PC-3 (cell line): ENCODE results near the gene FDXR. TPM values are rescaled to one million over a fixed set of nuclear protein-coding genes. Genes with fewer than 3 reads are reported as not detected.

Experiments
- ATAC-seq: fragments of 200-7000 bp; cut with Tn5 transposase; 2 replicates; pipeline ENCODE4 v1.9.1; 2020; ENCODE audit warnings: mild to moderate bottlenecking, moderate library complexity
- BruUV-seq: library from RNA; stranded (reverse); fragments of 400-500 nt; replicated peaks from 2 replicates; lab custom pipeline; 2021; lab: Mats Ljungman, UMichigan
- CTCF ChIA-PET: fragments of 300-600 bp; sonication (Branson Sonifier 250); formaldehyde crosslinking; loops from one replicate; lab custom pipeline; 2022; ENCODE audit warnings: antibody characterized with exemption; lab: Charles Lee
- POLR2A ChIA-PET: fragments of 300-600 bp; sonication (Branson Sonifier 250); formaldehyde crosslinking; loops from one replicate; lab custom pipeline; 2022; ENCODE audit warnings: antibody characterized with exemption; ENCODE audit not compliant: unreplicated experiment; lab: Charles Lee
- DNase-seq: peaks from one replicate; pipeline ENCODE4 v3.0.0-alpha.2; 2015
- H2AFZ ChIP-seq: fragments of 300-600 bp; sonication (generic); 2 replicates; pipeline ENCODE4 v1.6.0; 2016; ENCODE audit warnings: antibody characterized with exemption, low read length
- H3F3A ChIP-seq: fragments of 300-600 bp; sonication (generic); one replicate; pipeline ENCODE4 v1.6.0; 2017; ENCODE audit warnings: antibody characterized with exemption, low read length, control low read depth, mild to moderate bottlenecking; ENCODE audit not compliant: unreplicated experiment
- H3K27ac ChIP-seq: fragments of 300-600 bp; sonication (generic); 2 replicates; pipeline ENCODE4 v1.5.1; 2016; ENCODE audit warnings: mild to moderate bottlenecking, low read length
- H3K27me3 ChIP-seq: fragments of 300-600 bp; sonication (generic); 2 replicates; pipeline ENCODE4 v1.6.1; 2016; ENCODE audit warnings: low read length, mixed read lengths
- H3K36me3 ChIP-seq: fragments of 300-600 bp; sonication (generic); 2 replicates; pipeline ENCODE4 v1.6.1; 2016; ENCODE audit warnings: low read depth, mixed run types, low read length, mixed read lengths
- H3K4me1 ChIP-seq: fragments of 300-600 bp; sonication (generic); 2 replicates; pipeline ENCODE4 v1.5.1; 2016; ENCODE audit warnings: low read length; ENCODE audit not compliant: insufficient read depth
- H3K4me2 ChIP-seq: fragments of 300-600 bp; sonication (generic); 2 replicates; pipeline ENCODE4 v1.6.0; 2016; ENCODE audit warnings: low read length
- H3K4me3 ChIP-seq: fragments of 300-600 bp; sonication (generic); 2 replicates; pipeline ENCODE4 v1.5.1; 2016; ENCODE audit warnings: mild to moderate bottlenecking, low read length, mixed read lengths
- H3K79me2 ChIP-seq: fragments of 300-600 bp; sonication (generic); 2 replicates; pipeline ENCODE4 v1.6.1; 2017; ENCODE audit warnings: low read length, mixed read lengths
- H3K9ac ChIP-seq: fragments of 300-600 bp; sonication (generic); 2 replicates; pipeline ENCODE4 v1.6.0; 2016; ENCODE audit warnings: mild to moderate bottlenecking, low read length
- H3K9me2 ChIP-seq: fragments of 300-600 bp; sonication (generic); replicated peaks from 2 replicates; pipeline ENCODE4 v1.6.1; 2016; ENCODE audit warnings: mixed run types, low read length, mixed read lengths
- H3K9me3 ChIP-seq: fragments of 300-600 bp; sonication (generic); 2 replicates; pipeline ENCODE4 v1.6.1; 2016; ENCODE audit warnings: low read length, mixed read lengths
- H4K20me1 ChIP-seq: fragments of 300-600 bp; sonication (generic); 2 replicates; pipeline ENCODE4 v1.6.1; 2016; ENCODE audit warnings: low read length, mixed read lengths
- EZH2 ChIP-seq: fragments of 300-600 bp; sonication (generic); IDR thresholded peaks from one replicate; pipeline ENCODE4 v1.6.1; 2017; ENCODE audit warnings: antibody characterized with exemption, mild to moderate bottlenecking, low read length; ENCODE audit not compliant: unreplicated experiment
- EZH2phosphoT487 ChIP-seq: fragments of 300-600 bp; sonication (generic); IDR thresholded peaks from 2 replicates; pipeline ENCODE4 v1.6.1; 2018; ENCODE audit warnings: mild to moderate bottlenecking, antibody characterized with exemption, low read length, borderline replicate concordance
- intact Hi-C: fragments of 100-400 bp; cut with micrococcal nuclease; formaldehyde crosslinking; loops from 2 replicates; pipeline ENCODE4 v1.9.0; 2023
- total RNA-seq: library from RNA; depleted of rRNA; stranded (reverse); fragments of >200 nt; gene quantifications from 2 replicates; pipeline ENCODE4 v1.2.3, GENCODE V29; 2014
- TF ChIP-seq, protein P1 (sequence below): fragments of 300-600 bp; sonication (generic); conservative IDR thresholded peaks from 2 replicates; pipeline ENCODE4 v1.5.1; 2017; ENCODE audit warnings: antibody characterized with exemption, low read depth, mild to moderate bottlenecking, low read length

Gene FDXR
- total RNA-seq, 1 experiment from 2014 or later: 28.1 TPM

DNA sequence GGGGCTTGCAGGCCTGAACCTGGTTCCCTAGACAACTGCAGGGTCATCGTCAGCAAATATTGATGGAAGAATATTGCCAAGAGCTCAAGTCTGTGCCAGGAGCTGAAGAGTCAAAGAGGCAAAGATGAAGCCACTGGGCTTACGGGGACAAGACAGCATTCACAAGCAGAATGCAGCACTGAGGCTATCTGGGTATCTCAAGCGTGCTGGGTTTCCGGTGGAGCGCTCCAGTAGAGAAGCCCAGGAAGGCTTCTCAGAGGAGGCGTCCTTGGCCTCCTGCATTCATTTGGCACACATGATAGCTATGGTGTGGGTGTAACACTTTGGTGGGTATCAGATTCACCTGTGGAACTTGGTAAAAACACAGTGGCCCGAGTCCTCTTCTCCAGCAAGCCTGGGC, 17.8 kb upstream of the FDXR start:
- CTCF ChIA-PET: no interaction called here
- intact Hi-C loops: no loop called here
- POLR2A ChIA-PET: interaction anchor here (0.5 kb wide), 1 partner anchor 58 kb away, joined by 7 read pairs; no protein-coding TSS in a partner anchor

DNA sequence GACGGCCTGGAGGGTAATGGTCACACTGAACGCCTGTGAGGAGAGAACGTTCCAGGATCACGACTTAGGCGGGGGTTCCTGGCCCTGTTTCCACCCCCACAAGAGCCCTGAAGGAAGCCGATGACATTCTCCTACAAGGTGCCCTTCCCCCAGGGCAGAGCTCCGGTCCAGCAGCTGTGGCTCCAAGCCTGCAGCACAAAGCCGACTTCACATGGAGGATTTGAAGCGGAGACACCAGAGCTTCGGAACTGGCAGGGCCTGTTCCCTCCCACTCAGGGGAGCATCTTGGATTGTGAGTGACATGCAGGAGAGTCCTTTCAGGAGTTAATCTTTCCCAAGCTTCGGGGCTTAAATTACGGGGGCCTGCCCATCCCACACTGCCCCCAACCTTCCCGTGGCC, 15.7 kb upstream of the FDXR start:
- CTCF ChIA-PET: no interaction called here
- TF ChIP-seq EZH2phosphoT487 (no peak), EZH2 (no peak)
- TF ChIP-seq, protein P1, sequence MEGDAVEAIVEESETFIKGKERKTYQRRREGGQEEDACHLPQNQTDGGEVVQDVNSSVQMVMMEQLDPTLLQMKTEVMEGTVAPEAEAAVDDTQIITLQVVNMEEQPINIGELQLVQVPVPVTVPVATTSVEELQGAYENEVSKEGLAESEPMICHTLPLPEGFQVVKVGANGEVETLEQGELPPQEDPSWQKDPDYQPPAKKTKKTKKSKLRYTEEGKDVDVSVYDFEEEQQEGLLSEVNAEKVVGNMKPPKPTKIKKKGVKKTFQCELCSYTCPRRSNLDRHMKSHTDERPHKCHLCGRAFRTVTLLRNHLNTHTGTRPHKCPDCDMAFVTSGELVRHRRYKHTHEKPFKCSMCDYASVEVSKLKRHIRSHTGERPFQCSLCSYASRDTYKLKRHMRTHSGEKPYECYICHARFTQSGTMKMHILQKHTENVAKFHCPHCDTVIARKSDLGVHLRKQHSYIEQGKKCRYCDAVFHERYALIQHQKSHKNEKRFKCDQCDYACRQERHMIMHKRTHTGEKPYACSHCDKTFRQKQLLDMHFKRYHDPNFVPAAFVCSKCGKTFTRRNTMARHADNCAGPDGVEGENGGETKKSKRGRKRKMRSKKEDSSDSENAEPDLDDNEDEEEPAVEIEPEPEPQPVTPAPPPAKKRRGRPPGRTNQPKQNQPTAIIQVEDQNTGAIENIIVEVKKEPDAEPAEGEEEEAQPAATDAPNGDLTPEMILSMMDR: no peak
- no peaks in the 10 kb centered on the region for H3K4me1 ChIP-seq
- no peak overlapping the region for H3K4me3 ChIP-seq
- ATAC-seq: no peak
- no peaks in the 10 kb centered on the region for H4K20me1 ChIP-seq
- no peaks in the 10 kb centered on the region for H3K36me3 ChIP-seq
- no peak overlapping the region for H3K9ac ChIP-seq
- no peak overlapping the region for H2AFZ ChIP-seq
- H3F3A ChIP-seq: no peaks in the 10 kb centered on the region
- H3K79me2 ChIP-seq: no peaks in the 10 kb centered on the region
- H3K9me2 ChIP-seq: no peaks in the 10 kb centered on the region
- intact Hi-C loops: no loop called here
- POLR2A ChIA-PET: no interaction called here
- no peak overlapping the region for H3K4me2 ChIP-seq
- H3K27me3 ChIP-seq: peaks cover 29% of the 10 kb centered on the region
- H3K9me3 ChIP-seq: no peaks in the 10 kb centered on the region
- BruUV-seq: no TSS peak
- no peak for DNase-seq
- no peak overlapping the region for H3K27ac ChIP-seq

More for the DNA sequence above, 17.8 kb upstream of the FDXR start:
- TF ChIP-seq EZH2: no peak
- TF ChIP-seq, protein P1: no peak
- no peak for TF ChIP-seq EZH2phosphoT487
- no peaks in the 10 kb centered on the region for H3K79me2 ChIP-seq
- H3K4me3 ChIP-seq: no peak overlapping the region
- H3K4me2 ChIP-seq: no peak overlapping the region
- no peak overlapping the region for H3K9ac ChIP-seq
- H3K4me1 ChIP-seq: no peaks in the 10 kb centered on the region
- no peaks in the 10 kb centered on the region for H3K9me3 ChIP-seq
- no peaks in the 10 kb centered on the region for H3K36me3 ChIP-seq
- ATAC-seq (no peak), DNase-seq (no peak)
- no peak overlapping the region for H2AFZ ChIP-seq
- no peak overlapping the region for H3K27ac ChIP-seq
- no peaks in the 10 kb centered on the region for H4K20me1 ChIP-seq
- no peaks in the 10 kb centered on the region for H3F3A ChIP-seq
- H3K27me3 ChIP-seq: peaks cover 48% of the 10 kb centered on the region
- BruUV-seq: no TSS peak
- H3K9me2 ChIP-seq: no peaks in the 10 kb centered on the region

DNA sequence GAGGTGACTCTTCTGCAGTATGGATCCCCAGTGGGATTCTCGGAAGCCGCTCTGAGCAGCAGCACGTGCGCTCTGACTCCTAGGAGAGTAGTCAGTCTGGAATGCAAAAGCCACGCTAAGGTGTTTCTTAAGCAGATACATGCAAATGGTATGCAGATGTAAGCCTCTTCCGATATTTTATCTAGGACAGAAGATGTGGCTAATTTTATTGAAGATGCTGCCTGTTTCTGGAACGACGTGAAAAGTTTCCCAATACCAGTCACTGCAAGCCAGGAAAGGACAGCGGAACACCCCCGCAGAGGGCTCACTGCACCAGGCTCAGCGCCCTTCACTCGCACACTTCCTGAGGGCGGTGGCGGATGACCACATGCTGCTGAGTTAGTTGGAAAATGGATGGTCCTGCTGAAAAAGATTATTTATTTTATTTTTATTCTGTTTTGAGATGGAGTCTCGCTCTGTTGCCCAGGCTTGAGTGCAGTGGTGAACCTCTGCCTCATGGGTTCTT, 10.5 kb upstream of the FDXR start:
- no peak overlapping the region for H3K9ac ChIP-seq
- no peaks in the 10 kb centered on the region for H3K4me1 ChIP-seq
- H3F3A ChIP-seq: no peaks in the 10 kb centered on the region
- H3K27me3 ChIP-seq: peaks cover 15% of the 10 kb centered on the region
- ChIA-PET POLR2A (no interaction called here), CTCF (no interaction called here)
- H3K27ac ChIP-seq: no peak overlapping the region
- no peak for DNase-seq
- intact Hi-C loops: no loop called here
- H2AFZ ChIP-seq: no peak overlapping the region
- no peak overlapping the region for H3K4me2 ChIP-seq
- BruUV-seq: no TSS peak
- no peak overlapping the region for H3K4me3 ChIP-seq
- no peaks in the 10 kb centered on the region for H3K9me2 ChIP-seq
- no peak for ATAC-seq
- H3K36me3 ChIP-seq: no peaks in the 10 kb centered on the region
- no peaks in the 10 kb centered on the region for H3K79me2 ChIP-seq
- H3K9me3 ChIP-seq: no peaks in the 10 kb centered on the region
- no peak for TF ChIP-seq EZH2
- no peak for TF ChIP-seq EZH2phosphoT487
- TF ChIP-seq, protein P1: no peak
- H4K20me1 ChIP-seq: no peaks in the 10 kb centered on the region
